ENCODE results near the gene GLIS1.

Gene GLIS1

GRCh38 chr1:53499257-53500203 is 239.4 kb downstream of the GLIS1 start:
- peaks cover 3% of the 10 kb centered on the region for H3K27me3 ChIP-seq (ENCODE audit: insufficient read depth, low read length, poor library complexity)
- H3K4me2 ChIP-seq (ENCODE audit: insufficient read depth, low read length), result no peak overlapping the region
- no peak for DNase-seq
- no peaks in the 10 kb centered on the region for H3K79me2 ChIP-seq (ENCODE audit: insufficient read depth, low read length)
- no peak overlapping the region for H2AFZ ChIP-seq (ENCODE audit: low read depth, low read length)
- no peak overlapping the region for H3K4me3 ChIP-seq (ENCODE audit: low read depth in 1 of 2, low read length in 2 of 2)
- no peak for TF ChIP-seq EZH2 (IDR thresholded peaks at IDR 0.05; ENCODE audit: borderline replicate concordance, low read depth, low read length, severe bottlenecking)
- no peak for TF ChIP-seq CTCF (IDR thresholded peaks at IDR 0.05; ENCODE audit: borderline replicate concordance, extremely low read depth, low read length, poor library complexity, severe bottlenecking)
- H3K36me3 ChIP-seq (ENCODE audit: insufficient read depth, low read length), result no peaks in the 10 kb centered on the region
- H3K9ac ChIP-seq (ENCODE audit: low read depth, low read length), result no peak overlapping the region
- H3K4me1 ChIP-seq (ENCODE audit: insufficient read depth, low read length), result no peaks in the 10 kb centered on the region
- no peak overlapping the region for H3K27ac ChIP-seq (ENCODE audit: low read length)
- H4K20me1 ChIP-seq (ENCODE audit: insufficient read depth, low read length), result no peaks in the 10 kb centered on the region
- no peak for ATAC-seq (ENCODE audit: insufficient read depth, low read depth)
- H3K9me3 ChIP-seq (ENCODE audit: insufficient read depth, low read length, severe bottlenecking), result no peaks in the 10 kb centered on the region

- Histone ChIP-seq H3K27me3 (ENCODE audit: insufficient read depth, low read length, poor library complexity) (peaks cover 3% of the 10 kb centered on the region), H3K9ac (ENCODE audit: low read depth, low read length) (no peak overlapping the region), H4K20me1 (ENCODE audit: insufficient read depth, low read length) (no peaks in the 10 kb centered on the region), H3K4me1 (ENCODE audit: insufficient read depth, low read length) (no peaks in the 10 kb centered on the region), H3K4me3 (ENCODE audit: low read depth in 1 of 2, low read length in 2 of 2) (no peak overlapping the region), H3K27ac (ENCODE audit: low read length) (no peak overlapping the region), H3K36me3 (ENCODE audit: insufficient read depth, low read length) (no peaks in the 10 kb centered on the region), H2AFZ (ENCODE audit: low read depth, low read length) (no peak overlapping the region), H3K9me3 (ENCODE audit: insufficient read depth, low read length, severe bottlenecking) (no peaks in the 10 kb centered on the region), H3K4me2 (ENCODE audit: insufficient read depth, low read length) (no peak overlapping the region), H3K79me2 (ENCODE audit: insufficient read depth, low read length) (no peaks in the 10 kb centered on the region)
- DNase-seq (peak; percentile 30), ATAC-seq (ENCODE audit: insufficient read depth, low read depth) (peak; percentile 79)
- TF ChIP-seq CTCF (IDR thresholded peaks at IDR 0.05; ENCODE audit: borderline replicate concordance, extremely low read depth, low read length, poor library complexity, severe bottlenecking), result no peak
- TF ChIP-seq EZH2 (IDR thresholded peaks at IDR 0.05; ENCODE audit: borderline replicate concordance, low read depth, low read length, severe bottlenecking), result no peak
Measured at GRCh38 chr1:53498555-53499131, 240.3 kb downstream of the GLIS1 start.

GRCh38 chr1:53495633-53496345 is 243.2 kb downstream of the GLIS1 start:
- TF ChIP-seq CTCF (IDR thresholded peaks at IDR 0.05; ENCODE audit: borderline replicate concordance, extremely low read depth, low read length, poor library complexity, severe bottlenecking), result no peak
- no peak for TF ChIP-seq EZH2 (IDR thresholded peaks at IDR 0.05; ENCODE audit: borderline replicate concordance, low read depth, low read length, severe bottlenecking)
- no peak overlapping the region for H3K4me3 ChIP-seq (ENCODE audit: low read depth in 1 of 2, low read length in 2 of 2)
- H2AFZ ChIP-seq (ENCODE audit: low read depth, low read length), result no peak overlapping the region

More at GRCh38 chr1:53495633-53496345, 243.2 kb downstream of the GLIS1 start:
- no peaks in the 10 kb centered on the region for H3K79me2 ChIP-seq (ENCODE audit: insufficient read depth, low read length)
- no peak overlapping the region for H3K4me2 ChIP-seq (ENCODE audit: insufficient read depth, low read length)
- H4K20me1 ChIP-seq (ENCODE audit: insufficient read depth, low read length), result no peaks in the 10 kb centered on the region
- H3K9me3 ChIP-seq (ENCODE audit: insufficient read depth, low read length, severe bottlenecking), result no peaks in the 10 kb centered on the region
- H3K36me3 ChIP-seq (ENCODE audit: insufficient read depth, low read length), result no peaks in the 10 kb centered on the region
- no peaks in the 10 kb centered on the region for H3K4me1 ChIP-seq (ENCODE audit: insufficient read depth, low read length)
- peaks cover 3% of the 10 kb centered on the region for H3K27me3 ChIP-seq (ENCODE audit: insufficient read depth, low read length, poor library complexity)
- DNase-seq, result no peak
- no peak for ATAC-seq (ENCODE audit: insufficient read depth, low read depth)
- no peak overlapping the region for H3K9ac ChIP-seq (ENCODE audit: low read depth, low read length)
- H3K27ac ChIP-seq (ENCODE audit: low read length), result no peak overlapping the region

All from DND-41 (cell line).